Measurements from ENCODE around the gene ZNRD2.

Gene ZNRD2

DNA sequence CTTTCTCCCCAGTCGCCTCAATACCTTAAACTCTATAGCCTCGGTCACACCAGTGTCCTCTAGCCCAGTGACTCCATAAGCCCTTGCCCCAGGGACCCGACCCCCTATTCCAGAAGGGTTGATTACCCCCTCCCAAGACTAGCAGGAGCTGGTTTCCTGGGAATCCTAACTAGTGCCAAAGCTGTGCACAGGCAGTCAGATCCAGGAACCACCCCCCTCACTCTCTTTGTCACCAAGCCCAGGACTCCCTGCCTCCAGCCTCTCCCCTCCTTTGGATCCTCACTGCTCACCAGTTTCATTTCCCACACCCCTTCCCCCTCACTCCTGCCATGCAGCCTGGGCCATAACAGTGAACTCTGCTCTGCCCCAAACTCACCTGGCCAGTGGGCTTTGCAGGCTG is 21.9 kb upstream of the ZNRD2 start:
- H3K4me3 ChIP-seq (ENCODE audit: low read depth, low read length): no peak overlapping the region
- TF ChIP-seq, protein P1, sequence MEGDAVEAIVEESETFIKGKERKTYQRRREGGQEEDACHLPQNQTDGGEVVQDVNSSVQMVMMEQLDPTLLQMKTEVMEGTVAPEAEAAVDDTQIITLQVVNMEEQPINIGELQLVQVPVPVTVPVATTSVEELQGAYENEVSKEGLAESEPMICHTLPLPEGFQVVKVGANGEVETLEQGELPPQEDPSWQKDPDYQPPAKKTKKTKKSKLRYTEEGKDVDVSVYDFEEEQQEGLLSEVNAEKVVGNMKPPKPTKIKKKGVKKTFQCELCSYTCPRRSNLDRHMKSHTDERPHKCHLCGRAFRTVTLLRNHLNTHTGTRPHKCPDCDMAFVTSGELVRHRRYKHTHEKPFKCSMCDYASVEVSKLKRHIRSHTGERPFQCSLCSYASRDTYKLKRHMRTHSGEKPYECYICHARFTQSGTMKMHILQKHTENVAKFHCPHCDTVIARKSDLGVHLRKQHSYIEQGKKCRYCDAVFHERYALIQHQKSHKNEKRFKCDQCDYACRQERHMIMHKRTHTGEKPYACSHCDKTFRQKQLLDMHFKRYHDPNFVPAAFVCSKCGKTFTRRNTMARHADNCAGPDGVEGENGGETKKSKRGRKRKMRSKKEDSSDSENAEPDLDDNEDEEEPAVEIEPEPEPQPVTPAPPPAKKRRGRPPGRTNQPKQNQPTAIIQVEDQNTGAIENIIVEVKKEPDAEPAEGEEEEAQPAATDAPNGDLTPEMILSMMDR (IDR thresholded peaks at IDR 0.05; ENCODE audit: low read depth, low read length, missing control alignments): no peak
- no peak for DNase-seq (ENCODE audit: low read depth)

DNA sequence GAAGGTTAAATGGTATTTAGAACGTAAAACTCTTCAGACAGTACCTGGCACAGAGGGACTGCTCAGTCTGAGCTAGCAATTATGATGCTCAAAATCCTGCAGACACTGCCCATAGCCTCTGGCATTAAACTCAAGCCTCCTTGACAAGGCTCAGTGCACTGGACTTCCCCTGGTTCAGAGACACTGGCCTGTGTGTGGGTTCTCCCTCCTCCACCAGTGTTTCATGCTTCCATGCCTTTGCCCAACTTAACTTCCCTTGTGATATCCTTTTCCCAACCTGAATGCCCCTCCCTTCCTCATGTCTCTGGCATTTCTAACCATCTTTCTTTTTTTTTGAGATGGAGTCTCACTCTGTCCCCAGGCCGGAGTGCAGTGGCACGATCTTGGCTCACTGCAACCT is 21.2 kb upstream of the ZNRD2 start:
- DNase-seq (ENCODE audit: low read depth): no peak
- TF ChIP-seq, protein P1 (IDR thresholded peaks at IDR 0.05; ENCODE audit: low read depth, low read length, missing control alignments): no peak
- H3K4me3 ChIP-seq (ENCODE audit: low read depth, low read length): no peak overlapping the region

DNA sequence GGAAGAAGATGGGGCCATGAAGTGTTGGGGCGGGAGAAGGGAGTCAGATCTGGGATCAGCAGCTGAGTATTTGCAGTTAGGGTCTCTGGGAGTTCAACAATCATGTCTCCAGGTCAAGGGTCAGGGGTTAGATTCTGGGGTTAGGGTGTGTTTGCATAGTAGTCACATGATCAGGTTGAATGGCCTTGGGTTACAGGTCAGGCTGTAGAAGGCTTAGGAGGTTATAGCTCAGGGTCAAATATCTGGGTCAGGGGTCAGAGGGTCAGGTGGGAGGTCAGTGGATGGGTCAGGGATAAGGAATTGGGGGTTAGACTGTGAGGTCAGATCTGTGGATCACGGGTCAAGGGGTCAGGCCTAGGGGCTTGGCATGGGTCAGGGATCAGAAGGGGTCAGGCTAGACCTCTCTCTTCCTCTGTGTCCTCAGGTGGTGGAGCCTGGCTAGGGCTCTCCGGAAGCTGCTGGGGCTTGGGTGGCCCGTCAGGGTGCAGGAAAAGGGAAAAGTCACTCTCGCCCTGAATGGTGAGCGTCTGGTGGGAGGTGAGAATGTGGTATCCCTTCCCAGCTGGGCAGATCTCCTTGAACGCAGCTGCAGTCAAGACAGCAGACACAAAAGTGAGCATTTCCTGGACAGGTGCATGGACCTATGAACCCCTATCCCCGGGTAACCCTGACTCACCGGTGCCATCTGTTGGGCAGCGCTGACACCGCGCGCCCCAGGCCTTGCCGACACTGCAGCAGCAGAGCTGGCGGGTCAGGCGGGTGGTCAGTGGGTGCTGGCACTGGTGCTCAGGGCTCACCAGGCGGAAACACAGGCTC is 18.5 kb upstream of the ZNRD2 start:
- DNase-seq (ENCODE audit: low read depth): peak; percentile 37
- TF ChIP-seq, protein P1 (IDR thresholded peaks at IDR 0.05; ENCODE audit: low read depth, low read length, missing control alignments): peak; percentile 75
- no peak overlapping the region for H3K4me3 ChIP-seq (ENCODE audit: low read depth, low read length)

DNA sequence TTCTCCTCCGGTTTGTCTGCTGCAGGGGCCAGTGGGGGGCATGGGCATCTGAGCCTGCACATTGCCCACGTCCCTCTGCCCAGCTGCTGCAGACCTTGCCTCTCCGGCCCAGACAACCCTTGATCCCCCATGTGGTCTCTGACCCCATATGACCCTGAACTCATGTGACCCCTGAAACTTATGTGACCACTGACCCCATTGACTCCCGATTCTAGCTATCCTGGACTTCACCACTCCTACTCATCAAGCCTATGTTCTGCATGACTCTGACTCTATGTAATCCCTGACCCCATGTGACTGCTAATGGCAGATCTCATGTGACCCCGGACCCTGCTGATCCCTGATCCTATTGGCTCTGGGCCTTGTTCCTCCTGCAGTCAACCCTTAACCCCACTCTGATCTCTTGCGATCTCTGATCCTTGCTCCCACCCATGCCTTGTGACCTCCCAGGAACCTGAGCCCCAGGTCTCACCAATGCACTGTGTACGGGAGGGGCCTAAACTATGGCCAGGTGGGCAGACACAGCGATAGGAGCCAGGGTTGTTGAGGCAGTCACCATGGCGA is 17.8 kb upstream of the ZNRD2 start:
- no peak for DNase-seq (ENCODE audit: low read depth)
- TF ChIP-seq, protein P1 (IDR thresholded peaks at IDR 0.05; ENCODE audit: low read depth, low read length, missing control alignments): no peak
- H3K4me3 ChIP-seq (ENCODE audit: low read depth, low read length): no peak overlapping the region

DNA sequence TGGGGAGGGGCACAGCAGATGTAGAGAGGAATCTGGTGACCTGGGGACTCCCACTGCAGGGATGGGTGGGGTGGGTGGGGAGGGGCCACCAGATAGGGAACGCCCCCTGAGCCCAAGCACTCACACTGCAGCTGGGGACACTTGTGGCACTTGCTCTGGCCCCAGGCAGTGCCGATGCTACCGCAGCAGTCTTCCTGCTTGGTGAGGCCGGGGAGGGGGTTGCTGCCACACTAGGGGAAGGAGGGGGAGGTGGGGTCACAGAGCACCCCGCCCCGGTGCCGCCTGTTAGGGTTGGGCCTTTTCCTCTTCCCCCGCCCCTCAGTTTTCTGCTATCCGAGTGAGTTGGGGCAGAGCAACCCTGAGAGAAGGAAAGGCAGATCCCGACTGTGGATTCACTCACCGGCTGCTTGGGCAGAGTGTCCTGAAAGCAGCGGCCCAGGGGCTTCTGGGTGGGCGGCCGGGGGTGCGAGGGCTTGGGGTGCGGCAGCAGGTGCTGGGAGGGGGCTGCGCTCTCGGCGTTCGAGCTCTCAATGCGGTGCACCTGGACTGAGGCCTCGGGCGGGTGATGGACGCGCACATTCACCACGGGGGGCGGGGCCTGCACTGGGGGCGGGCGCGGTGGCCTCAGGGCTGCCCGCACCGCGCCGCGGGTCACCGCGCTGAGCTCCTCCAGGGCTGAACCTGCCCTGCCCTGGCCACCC is 16.8 kb upstream of the ZNRD2 start:
- no peak for DNase-seq (ENCODE audit: low read depth)
- TF ChIP-seq, protein P1 (IDR thresholded peaks at IDR 0.05; ENCODE audit: low read depth, low read length, missing control alignments): no peak
- no peak overlapping the region for H3K4me3 ChIP-seq (ENCODE audit: low read depth, low read length)

DNA sequence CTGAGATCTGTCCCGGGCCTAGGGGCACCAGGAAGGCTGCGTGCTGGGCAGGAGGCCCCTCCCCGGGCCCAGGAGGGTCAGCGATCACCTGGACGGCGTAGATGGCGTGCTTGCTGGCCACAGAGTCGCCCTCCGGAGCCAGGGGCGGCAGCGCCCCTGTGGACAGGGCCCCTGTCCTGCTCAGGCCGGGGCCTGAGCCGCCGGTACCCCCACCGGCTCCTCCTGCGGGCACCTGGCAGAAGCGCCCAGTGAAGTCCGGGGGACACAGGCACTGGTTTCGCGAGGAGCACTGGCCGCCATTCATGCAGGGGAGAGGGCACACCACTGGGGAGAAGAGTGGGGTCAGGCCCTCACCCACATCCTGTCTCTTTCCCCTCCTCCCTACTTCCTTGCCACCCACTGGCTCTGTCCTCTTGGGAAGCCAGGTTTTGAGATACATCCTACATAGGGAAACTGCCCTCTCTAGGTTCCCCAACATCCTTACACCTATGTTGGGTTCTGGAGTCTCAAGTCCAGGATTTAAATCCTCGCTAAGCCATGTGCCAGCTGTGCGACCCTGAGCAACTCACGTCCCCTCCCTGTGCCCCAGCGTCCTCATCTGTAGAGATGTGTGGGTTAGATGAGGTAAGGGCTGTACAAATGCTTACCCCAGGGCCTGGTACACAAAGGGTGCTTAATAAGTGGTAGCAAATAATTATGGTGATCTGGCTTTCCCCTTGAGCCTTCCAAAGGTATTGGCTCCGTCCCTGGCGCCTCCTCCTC is 16.0 kb upstream of the ZNRD2 start:
- H3K4me3 ChIP-seq (ENCODE audit: low read depth, low read length): no peak overlapping the region
- TF ChIP-seq, protein P1 (IDR thresholded peaks at IDR 0.05; ENCODE audit: low read depth, low read length, missing control alignments): no peak
- DNase-seq (ENCODE audit: low read depth): no peak

Data from GM12864 (cell line).